HG03175 (cell line): ENCODE measurements around the gene SH2B3.
"Not testable (repeated sequence)": the region's sequence is repeated elsewhere in the genome, so short reads cannot be mapped to it uniquely, and the experiment has no call there.

Experiments
- ATAC-seq: cut with Tn5 transposase; IDR thresholded peaks from one replicate; pipeline ENCODE4 v1.9.1; 2021; ENCODE audit warnings: mild to moderate bottlenecking, moderate library complexity; ENCODE audit not compliant: unreplicated experiment

SH2B3 gene

GRCh38 chr12:111386885-111387284 lies 18.8 kb upstream of the SH2B3 start:
- ATAC-seq, result no peak

- ATAC-seq, result no peak
Measured at GRCh38 chr12:111387747-111388323, 17.9 kb upstream of the SH2B3 start.

DNA sequence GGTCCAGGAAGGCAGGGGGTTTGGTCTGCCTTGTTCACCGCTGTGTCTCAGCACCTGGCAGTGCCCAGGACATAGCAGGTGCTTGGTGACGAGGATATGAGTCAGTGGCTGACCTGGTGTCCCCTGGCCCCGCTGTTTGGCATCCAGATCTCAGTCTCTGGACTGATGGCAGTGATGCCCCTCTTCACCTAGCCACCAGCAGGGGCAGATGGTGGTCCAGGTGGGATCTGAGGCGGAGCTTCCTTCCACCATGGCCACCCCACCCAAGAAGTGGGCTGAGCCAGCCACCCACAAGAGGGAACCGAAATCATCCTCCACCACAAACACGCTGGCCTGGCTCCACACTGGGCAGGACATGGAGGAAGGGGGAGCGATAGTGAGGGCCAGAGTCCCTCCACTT lies 16.1 kb upstream of the SH2B3 start:
- no peak for ATAC-seq

DNA sequence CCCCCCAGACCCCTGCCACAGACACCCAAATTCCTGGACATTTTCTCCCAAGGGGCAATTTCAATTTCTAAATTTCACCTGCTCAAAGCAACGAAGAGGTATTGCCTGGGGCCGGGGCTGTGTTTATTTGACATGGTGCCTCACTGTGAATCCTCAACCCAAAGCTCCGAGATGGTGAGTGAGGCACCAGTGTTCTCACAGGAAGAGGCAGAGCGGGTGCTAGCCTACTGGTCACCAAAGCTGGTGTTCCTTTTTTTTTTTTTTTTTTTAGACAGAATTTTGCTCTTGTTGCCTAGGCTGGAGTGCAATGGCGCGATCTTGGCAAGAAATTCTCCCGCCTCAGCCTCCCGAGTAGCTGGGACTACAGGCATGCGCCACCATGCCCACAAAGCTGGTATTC lies 14.8 kb upstream of the SH2B3 start:
- ATAC-seq, result no peak

DNA sequence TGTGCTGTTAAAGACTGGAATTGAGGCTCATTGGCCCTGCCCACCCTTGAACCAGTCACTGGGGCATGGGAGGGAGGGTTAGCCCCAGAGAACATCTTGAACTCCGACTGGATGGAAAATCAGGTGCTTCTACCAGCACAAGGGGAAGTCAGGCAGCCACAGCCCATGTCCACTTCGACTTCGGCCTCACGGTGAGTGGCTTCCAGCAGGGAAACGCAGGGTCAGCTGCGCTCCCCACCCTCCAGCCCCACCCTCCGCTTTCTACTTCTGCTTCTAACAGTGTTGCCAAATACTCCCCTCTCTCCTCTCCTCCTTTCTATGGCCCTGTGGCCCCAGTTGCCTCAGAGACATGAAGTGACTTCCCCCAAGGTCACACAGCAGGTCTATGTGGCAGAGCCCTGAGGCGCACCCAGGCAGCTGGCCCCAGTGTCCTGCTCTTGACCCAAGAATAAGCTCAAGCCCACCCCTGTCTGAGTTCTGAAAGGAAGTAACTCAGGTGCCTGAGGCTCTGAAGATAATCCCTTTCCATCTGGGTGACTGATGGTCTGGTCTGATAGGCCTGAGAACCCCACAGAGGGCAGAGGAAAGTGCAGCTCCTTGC lies 11.9 kb upstream of the SH2B3 start:
- no peak for ATAC-seq

GRCh38 chr12:111394480-111394879 lies 11.2 kb upstream of the SH2B3 start:
- no peak for ATAC-seq

GRCh38 chr12:111395336-111396187 lies 10.2 kb upstream of the SH2B3 start:
- ATAC-seq, result no peak

DNA sequence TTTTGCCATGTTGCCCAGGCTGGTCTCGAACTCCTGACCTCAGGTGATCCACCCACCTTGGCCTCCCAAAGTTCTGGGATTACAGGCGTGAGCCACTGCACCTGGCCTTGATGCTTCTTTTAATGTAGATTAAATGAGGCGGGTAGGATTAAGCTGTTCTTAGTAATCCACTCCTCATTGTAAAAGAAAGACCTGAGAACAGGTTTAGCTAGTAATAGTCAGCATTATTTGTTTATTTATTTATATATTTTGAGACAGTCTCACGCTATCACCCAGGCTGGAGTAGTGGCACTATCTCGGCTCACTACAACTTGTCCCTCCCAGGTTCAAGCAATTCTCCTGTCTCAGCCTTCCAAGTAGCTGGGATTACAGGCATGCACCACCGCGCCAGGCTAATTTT lies 9.5 kb upstream of the SH2B3 start:
- not testable (repeated sequence) for ATAC-seq

DNA sequence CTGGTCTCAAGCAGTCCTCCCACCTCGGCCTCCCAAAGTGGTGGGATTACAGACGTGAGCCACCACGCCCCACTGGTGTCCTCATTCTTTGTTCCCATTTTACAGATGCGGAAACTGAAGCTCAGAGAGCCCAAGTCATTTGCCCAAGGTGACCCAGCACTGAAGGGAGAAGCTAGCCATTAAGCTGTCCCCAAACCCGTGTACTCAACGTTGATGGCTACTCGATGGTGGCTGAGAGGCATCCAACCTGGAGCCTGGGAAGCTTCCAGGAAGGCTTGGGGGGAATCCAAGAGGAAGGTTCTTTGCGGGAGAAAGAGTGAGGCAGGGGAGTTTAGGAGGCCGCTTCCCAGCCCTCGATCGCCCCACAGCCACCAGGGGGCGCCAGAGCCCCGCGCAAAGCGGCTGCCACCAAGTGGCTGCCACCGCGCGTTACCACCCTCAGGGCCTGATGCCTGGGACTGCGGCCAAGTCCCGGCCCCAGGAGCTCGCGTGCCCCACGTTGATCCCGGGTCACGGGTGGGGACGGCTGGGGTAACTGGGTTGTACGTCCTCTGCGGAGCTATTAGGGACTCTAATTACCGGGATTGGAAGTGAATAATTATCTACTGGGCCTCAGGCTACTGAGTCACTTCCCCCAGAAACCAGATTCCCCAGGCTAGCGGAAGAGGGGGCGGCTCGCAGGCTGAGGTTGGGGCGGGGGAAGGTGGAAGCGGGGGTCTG lies 8.8 kb upstream of the SH2B3 start:
- ATAC-seq, result peak; percentile 68

- no peak for ATAC-seq
Measured at GRCh38 chr12:111398530-111398929, 7.2 kb upstream of the SH2B3 start.

- ATAC-seq, result not testable (repeated sequence)
Measured at GRCh38 chr12:111399741-111400404, 5.8 kb upstream of the SH2B3 start.

DNA sequence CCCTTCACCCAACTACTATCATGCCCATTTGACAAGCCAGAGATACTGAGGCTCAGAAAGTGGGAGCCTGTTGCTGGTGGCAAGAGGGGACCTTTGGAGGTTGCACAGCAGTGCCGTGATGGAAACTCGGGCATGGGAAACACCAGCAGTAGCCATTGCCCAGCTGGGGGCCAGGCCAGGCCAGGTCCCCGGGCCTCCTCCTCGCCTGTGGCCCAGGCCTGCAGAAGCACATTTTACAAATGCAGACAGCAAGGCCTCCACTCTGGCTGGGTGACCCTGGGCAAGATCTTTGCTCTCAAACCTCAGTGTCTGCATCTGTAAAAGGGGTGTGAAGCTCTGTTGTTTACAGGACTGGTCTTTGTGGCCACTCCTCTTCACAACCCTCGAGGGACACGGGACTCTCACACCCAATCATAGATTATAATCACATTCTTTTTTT lies 4.5 kb upstream of the SH2B3 start:
- ATAC-seq, result no peak

DNA sequence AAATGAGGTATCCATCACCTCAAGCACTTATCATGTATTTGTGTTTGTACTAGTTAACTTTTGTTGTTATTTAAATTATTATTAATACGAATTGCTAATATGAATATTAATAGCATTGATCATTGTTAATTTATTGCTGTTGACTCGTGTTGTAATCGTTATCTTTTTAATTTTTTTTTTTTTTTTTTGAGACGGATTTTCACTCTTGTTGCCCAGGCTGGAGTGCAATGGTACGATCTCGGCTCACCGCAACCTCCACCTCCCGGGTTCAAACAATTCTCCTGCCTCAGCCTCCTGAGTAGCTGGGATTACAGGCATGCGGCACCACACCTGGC lies 3.3 kb upstream of the SH2B3 start:
- not testable (repeated sequence) for ATAC-seq

- ATAC-seq, result no peak
Measured at GRCh38 chr12:111404362-111405148, 1.2 kb upstream of the SH2B3 start.

GRCh38 chr12:111405149-111405858 lies 419 bp upstream of the SH2B3 start:
- peak; percentile 66 for ATAC-seq

DNA sequence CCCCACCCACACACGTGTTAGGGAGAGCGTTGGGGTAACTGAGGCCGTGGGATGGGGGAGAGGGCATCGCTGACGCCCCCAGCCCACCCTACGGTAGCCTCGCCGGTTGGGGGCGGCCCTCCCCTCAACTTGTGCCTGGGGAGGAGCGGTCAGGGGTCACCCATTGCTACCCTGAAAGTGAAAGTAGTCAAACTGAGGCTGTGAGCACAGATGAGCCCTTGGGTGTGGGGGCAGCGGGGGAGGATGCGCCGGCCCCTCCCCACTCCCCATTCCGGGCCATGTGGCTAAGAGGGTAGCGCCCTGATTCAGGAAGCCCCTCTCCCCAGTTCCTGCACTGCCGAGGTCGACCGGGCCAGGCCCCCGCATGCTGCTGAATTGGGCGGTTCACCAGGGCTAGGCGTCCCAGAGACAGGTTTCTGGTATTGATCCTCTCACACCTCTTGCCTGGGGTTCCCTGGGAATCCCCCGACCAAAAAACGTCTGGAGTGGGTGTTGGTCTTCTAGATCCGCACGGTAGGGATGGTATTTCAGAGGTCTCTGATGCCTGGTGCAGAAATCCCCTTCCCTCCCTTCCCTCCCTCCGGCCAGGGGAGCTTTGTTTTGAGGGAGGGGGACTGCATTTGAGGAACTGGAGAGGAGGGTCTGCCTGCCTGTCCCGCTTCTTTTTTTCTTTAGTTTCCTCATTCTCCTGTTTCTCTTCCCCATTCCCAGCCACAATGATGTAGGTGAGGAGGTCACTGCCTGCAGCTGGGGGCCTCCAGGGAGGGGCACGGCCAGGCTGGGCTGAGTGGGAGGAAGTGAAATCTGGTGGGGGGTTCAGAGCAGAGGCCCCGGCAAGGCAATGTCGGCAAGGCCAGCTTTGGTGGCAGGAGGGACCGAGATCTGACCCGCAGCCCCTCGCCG lies 1.0 kb downstream of the SH2B3 start:
- no peak for ATAC-seq

DNA sequence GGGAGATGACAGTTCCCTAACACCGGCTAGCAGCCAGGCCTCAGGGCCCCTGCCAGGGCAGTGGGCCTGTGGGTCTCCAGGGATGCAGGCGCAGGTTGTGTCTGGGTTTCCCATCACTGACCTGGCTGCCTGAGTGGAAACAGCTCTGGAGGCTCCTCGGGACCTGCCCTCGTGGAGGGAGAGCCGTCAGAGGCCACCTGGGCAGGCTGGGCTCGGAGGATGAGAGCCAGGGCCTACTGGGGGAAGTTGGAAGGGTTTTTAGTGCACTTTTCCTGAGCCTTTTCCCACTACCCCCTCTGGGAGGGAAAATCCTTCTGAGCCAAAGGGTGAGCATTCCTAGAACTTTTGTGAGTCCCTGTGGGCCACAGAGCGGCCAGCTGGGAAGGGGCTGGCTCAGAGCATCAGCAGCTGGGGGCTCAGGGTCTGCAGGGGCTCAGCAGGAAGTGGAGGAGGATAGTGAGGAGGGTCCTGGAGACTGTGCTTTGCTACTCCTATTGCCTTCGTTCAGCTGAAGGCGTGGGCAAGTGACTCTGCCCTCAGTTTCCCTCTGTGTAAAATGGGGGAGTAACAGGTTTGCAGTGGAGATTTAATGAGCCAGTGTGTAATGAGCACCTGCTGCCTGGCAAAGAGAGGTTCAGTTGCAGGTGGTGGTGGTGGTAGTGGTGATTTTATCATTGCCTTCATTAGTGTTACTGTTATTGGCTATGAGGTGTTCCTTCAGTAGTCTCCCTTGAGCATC lies 1.8 kb downstream of the SH2B3 start:
- ATAC-seq, result no peak

- ATAC-seq, result no peak
Measured at GRCh38 chr12:111408116-111408440, 2.4 kb downstream of the SH2B3 start.
